Central memory CD4-positive, alpha-beta T cell (primary cell): ENCODE measurements around the gene DNAJC13.

Source experiments
- DNase-seq: peaks from one replicate; pipeline ENCODE4 v3.0.0; 2022

The DNAJC13 gene

DNA sequence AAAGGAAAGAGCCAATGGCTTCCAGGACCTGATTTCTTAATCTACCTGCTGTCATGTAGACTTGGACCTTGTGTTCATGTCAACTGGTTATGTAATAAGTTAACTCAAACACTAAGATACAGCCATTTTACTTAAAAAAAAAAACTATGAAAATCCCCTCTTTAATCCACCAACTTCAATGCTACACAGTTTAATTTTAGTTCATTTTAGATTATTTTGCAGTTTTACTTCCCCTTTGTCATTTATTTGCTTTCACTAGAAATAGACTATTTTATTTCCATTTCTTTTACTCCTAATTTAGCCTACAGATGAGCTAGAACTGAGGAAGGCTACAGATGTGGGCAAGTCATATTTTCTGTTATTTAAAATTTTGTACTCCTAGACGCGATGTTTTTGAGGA lies 10.7 kb upstream of the DNAJC13 start:
- DNase-seq, result no peak

DNA sequence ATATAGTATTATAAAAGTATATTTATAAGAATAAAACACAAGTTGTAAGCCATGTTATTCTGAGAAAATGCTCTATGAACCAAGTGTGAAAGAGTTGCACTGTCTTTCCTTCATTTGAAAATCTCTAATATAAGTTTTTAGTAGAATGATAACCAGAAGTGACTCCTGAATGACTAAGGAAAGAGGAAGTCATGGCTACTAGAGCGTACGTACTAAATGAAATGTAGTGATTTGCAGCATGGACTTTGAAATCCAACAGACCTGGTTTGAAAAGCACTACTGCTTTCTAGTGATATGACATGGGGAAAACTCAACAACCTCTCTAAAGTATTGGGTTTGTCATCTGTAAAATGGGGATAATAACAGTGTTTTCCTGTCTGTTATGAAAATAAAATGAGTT lies 10.3 kb upstream of the DNAJC13 start:
- no peak for DNase-seq

DNA sequence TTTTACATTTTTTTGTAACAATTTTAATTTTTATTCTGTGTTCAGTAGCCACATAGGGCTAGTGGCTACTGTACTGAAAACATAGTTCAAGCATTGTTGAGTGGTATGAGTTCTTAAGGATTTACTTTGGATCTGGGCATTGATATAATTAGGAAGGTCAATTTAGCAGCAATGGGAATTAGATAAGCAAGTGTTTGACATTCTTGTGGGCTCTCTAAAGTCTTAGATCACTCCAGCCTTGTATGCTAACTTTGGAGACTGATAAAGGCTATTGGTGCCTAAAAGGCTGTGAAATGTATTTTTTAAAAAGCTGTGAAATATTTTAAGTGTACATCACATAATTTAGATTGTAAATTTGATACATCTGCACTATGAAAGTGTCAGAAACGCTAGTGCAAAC lies 2.5 kb upstream of the DNAJC13 start:
- DNase-seq, result no peak

- no peak for DNase-seq
Observed at GRCh38 chr3:132416161-132416560, 1.1 kb upstream of the DNAJC13 start.

DNA sequence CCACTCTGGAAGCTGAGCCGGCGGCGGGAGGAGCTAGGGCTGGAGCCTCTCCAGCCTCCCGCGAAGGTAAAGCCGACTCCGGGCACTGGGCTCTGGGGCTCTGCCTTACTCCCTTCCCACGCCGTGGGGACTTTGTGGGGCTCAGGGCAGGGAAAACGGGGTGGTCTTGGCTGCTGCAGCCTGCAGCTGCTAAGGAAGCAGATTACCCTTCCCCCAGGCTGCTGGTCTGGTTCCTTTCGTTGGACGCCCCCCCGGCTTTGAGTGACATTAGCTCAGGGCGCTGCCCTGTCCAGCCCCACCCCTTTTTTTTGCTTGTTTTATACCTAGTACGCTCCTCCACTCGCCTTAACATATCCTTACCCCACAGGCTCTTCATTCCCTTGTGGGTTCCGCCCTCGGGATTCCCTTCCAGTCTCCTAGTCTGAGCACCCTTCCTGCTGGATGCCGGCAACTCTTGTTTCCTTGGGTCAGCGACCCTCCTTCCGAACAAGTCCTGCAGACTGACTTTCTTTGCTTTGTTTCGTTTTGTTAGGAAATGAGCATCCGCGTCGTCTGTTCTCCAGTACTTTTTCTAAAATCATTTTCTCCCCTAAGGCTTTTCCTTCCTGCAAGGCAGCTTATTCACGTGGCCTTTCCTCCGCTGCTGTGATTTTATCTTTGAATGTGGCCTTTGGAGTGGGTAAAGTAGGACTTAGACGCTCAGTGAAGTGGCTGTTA lies 551 bp downstream of the DNAJC13 start:
- DNase-seq, result no peak

- DNase-seq, result no peak
Observed at GRCh38 chr3:132418916-132419315, 1.6 kb downstream of the DNAJC13 start.

DNA sequence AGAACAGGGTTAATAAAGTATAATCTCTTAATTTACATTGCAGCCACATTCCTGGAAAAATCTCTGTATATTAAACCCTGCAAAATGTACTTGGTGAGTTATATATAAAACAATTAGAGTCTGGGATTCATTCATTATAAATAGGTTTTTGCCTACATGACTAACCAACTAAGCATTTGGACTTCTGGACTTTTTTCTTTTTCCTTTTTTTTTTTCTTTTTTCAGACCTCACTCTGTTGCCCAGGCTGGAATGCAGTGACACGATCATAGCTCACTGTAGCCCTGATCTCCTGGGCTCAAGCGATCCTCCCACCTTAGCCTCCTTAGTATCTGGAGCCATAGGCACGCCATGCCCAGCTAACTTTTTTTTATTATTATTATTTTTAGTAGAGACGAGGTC lies 4.5 kb downstream of the DNAJC13 start:
- DNase-seq, result no peak

GRCh38 chr3:132422531-132422930 lies 5.2 kb downstream of the DNAJC13 start:
- no peak for DNase-seq

GRCh38 chr3:132432639-132433038 lies 15.3 kb downstream of the DNAJC13 start:
- no peak for DNase-seq

DNA sequence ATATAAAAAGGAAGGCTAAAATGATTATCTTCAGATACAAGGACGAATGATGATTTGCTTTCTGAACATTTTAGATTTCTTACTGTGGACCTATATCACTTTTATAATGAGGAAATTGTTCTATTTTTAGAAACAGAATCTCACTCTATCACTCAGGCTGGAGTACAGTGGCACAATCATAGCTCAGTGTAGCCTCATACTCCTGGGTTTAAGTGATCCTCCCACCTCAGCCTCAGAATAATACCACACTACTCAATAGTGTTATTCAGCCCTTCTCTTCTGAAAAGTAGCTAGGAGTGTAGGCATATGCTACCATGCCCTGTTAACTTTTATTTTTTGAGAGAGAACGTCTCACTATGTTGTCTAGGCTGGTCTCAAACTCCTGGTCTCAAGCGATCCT lies 15.8 kb downstream of the DNAJC13 start:
- DNase-seq, result no peak

DNA sequence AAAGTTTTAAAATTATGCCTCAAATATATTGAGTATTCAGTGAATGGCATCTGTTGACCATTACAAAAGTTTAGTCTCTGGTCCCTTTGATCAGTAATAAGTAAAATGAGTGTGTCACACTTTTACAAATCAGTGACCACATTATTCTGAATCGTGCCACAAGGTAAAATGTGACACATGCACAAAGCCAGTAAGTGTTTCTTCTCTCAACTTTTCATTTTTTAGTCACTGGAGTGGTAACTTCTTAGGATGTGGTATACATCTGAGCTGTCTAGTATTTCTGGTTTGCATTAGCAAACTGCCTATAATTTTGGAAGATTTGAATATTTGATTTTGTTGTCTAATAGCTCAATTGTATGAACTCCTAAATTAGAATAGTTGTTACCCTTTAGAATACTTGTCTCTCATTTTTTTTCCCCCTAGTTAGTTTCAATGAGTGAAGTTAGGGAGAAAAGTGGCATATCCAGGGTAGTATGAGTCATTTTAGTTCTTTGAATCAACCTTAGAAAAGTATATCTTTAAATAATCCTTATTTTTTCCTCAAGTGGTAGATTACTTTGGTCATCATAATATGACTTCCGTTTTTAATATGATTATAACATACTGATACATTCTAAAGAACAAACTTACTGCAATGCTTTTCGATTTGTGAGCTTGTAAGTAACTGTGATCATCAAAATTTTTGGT lies 18.1 kb downstream of the DNAJC13 start:
- no peak for DNase-seq

DNA sequence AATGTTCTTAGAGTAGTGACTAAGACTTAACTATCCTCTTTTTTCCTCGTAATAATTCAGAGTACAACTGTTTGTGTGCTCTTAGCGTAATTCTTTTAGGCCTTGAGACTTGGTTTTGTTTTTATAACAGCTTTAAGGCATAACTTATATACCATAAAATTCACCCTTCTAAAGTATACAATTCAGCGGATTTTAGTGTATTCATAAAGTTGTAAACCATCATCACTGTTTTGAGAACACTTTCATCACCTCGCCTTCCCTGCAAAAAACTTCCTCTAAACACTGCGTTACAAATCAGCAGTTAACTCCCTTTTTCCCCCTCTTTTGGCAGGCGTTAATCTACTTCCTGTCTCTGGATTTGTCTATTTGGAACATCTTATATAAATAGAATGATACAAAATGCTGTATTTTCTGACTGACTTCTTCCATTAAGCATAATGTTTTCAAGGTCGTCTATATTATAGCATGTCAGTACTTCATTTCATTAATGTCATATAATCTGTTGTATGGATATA lies 18.7 kb downstream of the DNAJC13 start:
- DNase-seq, result no peak

- DNase-seq, result no peak
Observed at GRCh38 chr3:132443421-132443820, 26.1 kb downstream of the DNAJC13 start.

- no peak for DNase-seq
Observed at GRCh38 chr3:132444383-132444782, 27.1 kb downstream of the DNAJC13 start.

GRCh38 chr3:132445817-132446216 lies 28.5 kb downstream of the DNAJC13 start:
- no peak for DNase-seq

GRCh38 chr3:132448216-132448961 lies 31.1 kb downstream of the DNAJC13 start:
- DNase-seq, result no peak

DNA sequence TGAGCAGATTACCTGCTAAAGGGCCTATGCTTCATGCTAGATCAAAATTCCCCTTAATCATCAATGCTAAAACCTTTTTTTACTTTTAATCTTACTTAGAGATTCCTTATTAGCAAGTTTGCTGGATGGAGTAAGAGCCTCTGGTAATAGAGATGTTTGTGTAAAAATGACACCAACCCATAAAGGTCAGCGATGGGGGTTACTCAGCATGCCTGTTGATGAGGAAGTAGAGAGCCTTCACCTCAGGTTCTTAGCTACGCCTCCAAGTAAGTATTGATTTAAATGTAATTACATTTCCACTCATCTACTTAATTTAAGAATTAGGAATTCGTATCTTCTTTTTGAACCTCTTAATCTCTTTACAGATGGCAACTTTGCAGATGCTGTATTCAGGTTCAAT lies 38.8 kb downstream of the DNAJC13 start:
- DNase-seq, result no peak

GRCh38 chr3:132456571-132456970 lies 39.3 kb downstream of the DNAJC13 start:
- no peak for DNase-seq

GRCh38 chr3:132457286-132457685 lies 40.0 kb downstream of the DNAJC13 start:
- DNase-seq, result no peak

DNA sequence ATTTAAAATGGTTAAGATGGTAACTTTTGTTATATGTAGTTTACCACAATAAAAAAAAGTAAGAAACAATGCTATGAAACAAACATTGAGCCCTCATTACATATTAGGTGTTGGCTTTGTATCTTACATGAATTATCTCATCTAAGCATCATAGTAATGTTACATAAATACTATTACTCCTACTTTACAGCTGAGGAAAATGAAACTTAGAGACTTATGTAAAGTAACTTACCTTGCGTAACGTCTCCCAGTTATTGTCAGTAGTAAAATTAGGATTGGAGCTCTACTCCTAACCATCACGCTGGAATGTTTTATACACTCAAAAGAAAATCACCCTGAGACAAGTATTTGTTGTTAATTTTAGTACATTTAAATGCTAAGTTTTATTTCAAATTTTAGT lies 42.2 kb downstream of the DNAJC13 start:
- no peak for DNase-seq

DNA sequence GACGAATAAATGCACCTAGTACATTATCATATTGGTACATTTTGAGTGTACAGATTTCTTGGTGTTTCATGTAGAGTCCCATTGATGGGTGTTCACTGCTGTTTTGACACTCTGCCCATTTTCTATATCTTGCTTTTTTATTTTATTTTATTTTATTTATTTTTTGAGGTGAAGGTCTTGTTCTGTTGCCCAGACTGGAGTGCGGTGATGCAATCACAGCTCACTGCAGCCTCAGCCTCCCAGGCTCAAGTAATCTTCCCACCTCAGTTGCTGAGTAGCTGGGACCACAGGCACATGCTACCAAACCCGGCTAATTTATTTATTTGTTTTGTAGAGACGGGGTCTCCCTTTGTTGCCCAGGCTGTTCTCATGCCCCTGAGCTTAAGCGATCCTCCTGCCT lies 44.2 kb downstream of the DNAJC13 start:
- no peak for DNase-seq

DNA sequence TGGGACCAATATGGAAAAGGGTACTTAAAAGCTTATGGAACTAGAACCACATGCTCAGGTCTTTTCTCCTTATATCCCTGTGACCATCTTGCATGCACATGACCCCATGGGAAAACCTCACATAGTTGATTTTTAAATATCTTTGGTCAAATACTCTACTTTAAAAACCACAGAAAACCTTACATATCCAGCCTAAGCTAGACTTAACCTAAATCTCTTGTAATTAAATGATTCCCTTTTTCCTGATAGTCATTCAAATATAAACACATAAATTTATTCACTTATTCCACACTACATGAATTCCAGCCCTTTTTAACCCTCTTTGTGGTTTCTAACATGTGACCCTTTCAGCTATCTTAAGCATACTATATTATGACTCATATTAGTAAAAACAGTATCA lies 46.8 kb downstream of the DNAJC13 start:
- DNase-seq, result no peak

GRCh38 chr3:132469326-132469725 lies 52.0 kb downstream of the DNAJC13 start:
- DNase-seq, result no peak

GRCh38 chr3:132486099-132486498 lies 68.8 kb downstream of the DNAJC13 start:
- DNase-seq, result no peak
